Measurements from ENCODE around the gene SPTBN5.

Gene SPTBN5

DNA sequence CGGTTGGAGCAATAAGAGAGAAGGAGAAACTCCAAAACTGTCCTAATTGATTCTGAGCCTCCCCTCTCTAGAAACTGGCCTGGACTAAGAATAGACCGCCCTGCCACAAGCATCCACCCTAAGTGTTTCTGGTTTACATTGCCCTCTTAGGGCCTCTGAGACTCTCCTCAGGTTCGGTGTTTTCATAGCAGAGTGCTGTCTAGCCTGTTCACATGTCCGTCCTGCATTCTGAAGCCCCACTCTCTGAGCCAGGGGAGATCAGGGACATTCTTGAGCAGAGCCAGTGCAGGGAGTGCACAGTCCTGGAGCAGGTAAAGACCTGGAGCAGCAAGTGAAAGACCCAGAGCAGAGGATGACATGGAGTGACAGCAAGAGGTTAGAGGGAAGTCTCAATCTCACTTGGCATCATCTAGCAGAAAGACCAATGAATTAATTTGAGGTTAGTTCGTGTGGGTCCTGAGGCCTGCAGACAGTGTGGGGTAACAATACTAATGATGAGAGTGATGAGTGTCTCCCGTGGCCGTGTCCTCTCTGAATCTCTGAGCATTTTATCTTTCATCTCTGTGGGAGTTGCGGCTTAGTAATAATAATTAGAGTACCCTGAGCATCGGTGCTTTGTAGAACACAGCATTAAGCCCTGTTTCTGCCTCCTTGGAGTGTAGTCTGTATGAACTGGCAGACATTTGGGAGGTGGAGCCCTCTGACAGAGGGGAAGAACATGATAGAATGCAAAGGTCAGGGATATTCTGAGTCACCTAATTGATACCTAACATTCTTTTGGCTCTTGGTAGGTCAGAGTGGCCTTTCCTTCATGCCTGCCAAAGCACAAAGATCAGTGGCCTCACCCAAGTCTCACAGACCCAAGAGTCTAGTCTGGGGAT, 95.0 kb downstream of the SPTBN5 start:
- no peak for DNase-seq
